ENCODE measurements around the gene RBPMS2.

- TF ChIP-seq POLR2AphosphoS5 (IDR thresholded peaks at IDR 0.05; ENCODE audit: low read depth, low read length) (no peak), TAF1 (IDR thresholded peaks at IDR 0.05; ENCODE audit: low read depth, low read length) (no peak), POLR2A (IDR thresholded peaks at IDR 0.05; ENCODE audit: low read depth, low read length) (no peak), PAX5 (IDR thresholded peaks at IDR 0.05; ENCODE audit: insufficient read depth, low read length, severe bottlenecking) (no peak), SPI1 (IDR thresholded peaks at IDR 0.05; ENCODE audit: low read depth, low read length) (no peak)
Measured at GRCh38 chr15:64716452-64716851, 58.9 kb downstream of the RBPMS2 start.
